ENCODE measurements around the gene ASTL.

ASTL gene

GRCh38 chr2:96130483-96130882 lies 7.8 kb downstream of the ASTL start:
- DNase-seq (ENCODE audit: low spot score): no peak

GRCh38 chr2:96129528-96130120 lies 8.7 kb downstream of the ASTL start:
- no peak for DNase-seq (ENCODE audit: low spot score)

- DNase-seq (ENCODE audit: low spot score): no peak
These were observed 9.8 kb downstream of the ASTL start for GRCh38 chr2:96128456-96128855.

GRCh38 chr2:96124406-96125265 lies 13.7 kb downstream of the ASTL start:
- no peak for DNase-seq (ENCODE audit: low spot score)

GRCh38 chr2:96123936-96124335 lies 14.4 kb downstream of the ASTL start:
- no peak for DNase-seq (ENCODE audit: low spot score)

GRCh38 chr2:96123290-96123689 lies 15.0 kb downstream of the ASTL start:
- no peak for DNase-seq (ENCODE audit: low spot score)

GRCh38 chr2:96122391-96122790 lies 15.9 kb downstream of the ASTL start:
- no peak for DNase-seq (ENCODE audit: low spot score)

- DNase-seq (ENCODE audit: low spot score): no peak
These were observed 16.9 kb downstream of the ASTL start for GRCh38 chr2:96121414-96121813.

GRCh38 chr2:96120991-96121390 lies 17.3 kb downstream of the ASTL start:
- no peak for DNase-seq (ENCODE audit: low spot score)

- no peak for DNase-seq (ENCODE audit: low spot score)
These were observed 18.1 kb downstream of the ASTL start for GRCh38 chr2:96120091-96120720.

GRCh38 chr2:96119389-96119751 lies 18.9 kb downstream of the ASTL start:
- no peak for DNase-seq (ENCODE audit: low spot score)

GRCh38 chr2:96118698-96119388 lies 19.5 kb downstream of the ASTL start:
- no peak for DNase-seq (ENCODE audit: low spot score)

- no peak for DNase-seq (ENCODE audit: low spot score)
These were observed 20.4 kb downstream of the ASTL start for GRCh38 chr2:96117701-96118588.

GRCh38 chr2:96116879-96117533 lies 21.3 kb downstream of the ASTL start:
- DNase-seq (ENCODE audit: low spot score): peak; percentile 15

GRCh38 chr2:96116424-96116878 lies 21.9 kb downstream of the ASTL start, which contains the start of gene ADRA2B:
ADRA2B (minus strand) TSS chr2:96116571; CDS start chr2:96116149, 422 bp downstream.
- no peak for DNase-seq (ENCODE audit: low spot score)

- DNase-seq (ENCODE audit: low spot score): no peak
These were observed 22.5 kb downstream of the ASTL start for GRCh38 chr2:96115631-96116423.

GRCh38 chr2:96114903-96115581 lies 23.3 kb downstream of the ASTL start:
- no peak for DNase-seq (ENCODE audit: low spot score)

GRCh38 chr2:96114546-96114902 lies 23.8 kb downstream of the ASTL start:
- no peak for DNase-seq (ENCODE audit: low spot score)

- DNase-seq (ENCODE audit: low spot score): no peak
These were observed 24.4 kb downstream of the ASTL start for GRCh38 chr2:96113951-96114350.

GRCh38 chr2:96113367-96113677 lies 25.0 kb downstream of the ASTL start:
- DNase-seq (ENCODE audit: low spot score): no peak

All from pons (tissue), 1 donor.